HL-60/S4 treated with retinoic acid at 250 ng/mL for 4 days and 3 days (cell line): ENCODE data around the gene MORC3.

Experiments
- in situ Hi-C: fragments of 300-500 bp; cut with MboI; formaldehyde crosslinking; loops from 2 replicates; pipeline ENCODE4 v1.7.0; 2022; ENCODE audit warnings: low sequenced_read_pairs

Gene MORC3

GRCh38 chr21:36419996-36420395, 100.0 kb downstream of the MORC3 start:
- in situ Hi-C loops, result no loop called here

GRCh38 chr21:36420571-36421339, 100.8 kb downstream of the MORC3 start:
- in situ Hi-C loops, result no loop called here

- in situ Hi-C loops, result no loop called here
These were observed 102.5 kb downstream of the MORC3 start for GRCh38 chr21:36422279-36423098.

- in situ Hi-C loops, result no loop called here
These were observed 103.9 kb downstream of the MORC3 start for GRCh38 chr21:36423771-36424433.

- in situ Hi-C loops, result no loop called here
These were observed 104.6 kb downstream of the MORC3 start for GRCh38 chr21:36424592-36424991.

GRCh38 chr21:36425286-36425685, 105.3 kb downstream of the MORC3 start:
- in situ Hi-C loops, result no loop called here
